A549 (cell line): ENCODE results near the gene HEBP1. TPM values are rescaled to one million over a fixed set of nuclear protein-coding genes. Genes with fewer than 3 reads are reported as not detected.

Experiments used
- ATAC-seq, 2 experiments: fragments of 200-7000 bp in 1 of 2; fragments of >200 bp in 1 of 2; cut with Nextera tagmentation in 1 of 2; cut with Tn5 transposase in 1 of 2; 3 replicates each; pipeline versions ENCODE4 v1.8.0 to v1.9.1; 2018 to 2020; ENCODE audit warnings: mild to moderate bottlenecking in 1 of 2, moderate library complexity in 1 of 2
- CTCF ChIA-PET: fragments of 300-600 bp; sonication (Branson Sonifier 250); formaldehyde crosslinking; extraction: SDS; loops from one replicate; lab custom pipeline; 2021; ENCODE audit warnings: antibody characterized with exemption, inconsistent platforms; lab: Yijun Ruan, JAX
- POLR2A ChIA-PET: fragments of 350-600 bp; formaldehyde crosslinking; extraction: SDS; loops from one replicate; lab custom pipeline; 2021; ENCODE audit warnings: antibody characterized with exemption, inconsistent platforms; lab: Yijun Ruan, JAX
- DNase-seq, 2 experiments: peaks; one replicate each; pipeline versions ENCODE4 v3.0.0 to v3.0.0-alpha.2; 2011 to 2016; ENCODE audit warnings: low read depth in 1 of 2, low spot score in 1 of 2
- FAIRE-seq: peaks from 2 replicates; lab custom pipeline; 2011; peaks lifted over from hg19 to GRCh38; lab: Jason Lieb, UNC
- H3K27ac ChIP-seq, 2 experiments: fragments of >200 bp; sonication (Bioruptor Twin); formaldehyde crosslinking; 3 replicates each; pipeline ENCODE4 v1.5.1; 2016 to 2017
- H3K4me1 ChIP-seq: fragments of >200 bp; sonication (Bioruptor Twin); formaldehyde crosslinking; 3 replicates; pipeline ENCODE4 v1.6.1; 2016
- H3K4me2 ChIP-seq: fragments of >200 bp; sonication (Bioruptor Twin); formaldehyde crosslinking; 3 replicates; pipeline ENCODE4 v1.6.1; 2016
- H3K4me3 ChIP-seq: fragments of >200 bp; sonication (Bioruptor Twin); formaldehyde crosslinking; 3 replicates; pipeline ENCODE4 v1.5.1; 2016
- H3K9me3 ChIP-seq: fragments of >200 bp; sonication (Bioruptor Twin); formaldehyde crosslinking; 3 replicates; pipeline ENCODE4 v1.6.1; 2016
- CBX2 ChIP-seq: fragments of 200-600 bp; sonication (generic); IDR thresholded peaks from 2 replicates; pipeline ENCODE4 v1.6.1; 2016; ENCODE audit warnings: low read depth, mild to moderate bottlenecking, borderline replicate concordance
- GATA3 ChIP-seq: IDR thresholded peaks from 2 replicates; pipeline ENCODE4 v1.6.1; 2012; ENCODE audit warnings: borderline replicate concordance
- HDAC2 ChIP-seq: fragments of 200-600 bp; sonication (generic); IDR thresholded peaks from 2 replicates; pipeline ENCODE4 v1.6.1; 2016
- HMGXB4 ChIP-seq: fragments of 250-450 bp; sonication (Bioruptor Pico); IDR thresholded peaks from 2 replicates; pipeline ENCODE4 v1.5.0; 2021; ENCODE audit warnings: mild to moderate bottlenecking, moderate library complexity, borderline replicate concordance
- HOXB13 ChIP-seq: fragments of 250-450 bp; sonication (Bioruptor Pico); IDR thresholded peaks from 2 replicates; pipeline ENCODE4 v1.5.0; 2020; ENCODE audit warnings: low read depth, mild to moderate bottlenecking, moderate library complexity
- HOXB5 ChIP-seq: fragments of 250-450 bp; sonication (Bioruptor Pico); IDR thresholded peaks from 2 replicates; pipeline ENCODE4 v1.5.0; 2020; ENCODE audit warnings: mild to moderate bottlenecking, moderate library complexity
- JUN ChIP-seq, 2 experiments: fragments of >200 bp; sonication (Bioruptor Twin); formaldehyde crosslinking; IDR thresholded peaks; 2 replicates in 1 of 2; 3 replicates in 1 of 2; pipeline ENCODE4 v1.6.1; 2016 to 2017
- MAFK ChIP-seq: fragments of 450-650 bp; IDR thresholded peaks from 2 replicates; pipeline ENCODE4 v1.6.1; 2014; ENCODE audit not compliant: partially characterized antibody
- MAX ChIP-seq: IDR thresholded peaks from 2 replicates; pipeline ENCODE4 v1.6.1; 2012
- PHF8 ChIP-seq: fragments of 200-600 bp; sonication (generic); IDR thresholded peaks from 2 replicates; pipeline ENCODE4 v1.6.1; 2016; ENCODE audit warnings: low read depth, mild to moderate bottlenecking, antibody characterized with exemption, moderate library complexity, borderline replicate concordance
- POLR2A ChIP-seq: IDR thresholded peaks from 2 replicates; pipeline ENCODE4 v1.6.1; 2012; ENCODE audit warnings: mild to moderate bottlenecking, low read length
- POLR2AphosphoS2 ChIP-seq: conservative IDR thresholded peaks from 2 replicates; pipeline ENCODE4 v1.6.1; 2012; ENCODE audit warnings: low read length, improper control_type of control experiment, inconsistent platforms
- RAD21 ChIP-seq, 2 experiments: fragments of >200 bp in 1 of 2; sonication (Bioruptor Twin) in 1 of 2; formaldehyde crosslinking in 1 of 2; IDR thresholded peaks in 1 of 2; conservative IDR thresholded peaks in 1 of 2; 2 replicates in 1 of 2; 3 replicates in 1 of 2; pipeline ENCODE4 v1.6.1; 2012 to 2018; ENCODE audit warnings: inconsistent platforms in 1 of 2
- SMC3 ChIP-seq: fragments of >200 bp; sonication (Bioruptor Twin); formaldehyde crosslinking; IDR thresholded peaks from 3 replicates; pipeline ENCODE4 v1.6.1; 2018; ENCODE audit warnings: inconsistent platforms
- TFCP2L1 ChIP-seq: fragments of 250-450 bp; sonication (Bioruptor Pico); IDR thresholded peaks from 2 replicates; pipeline ENCODE4 v1.5.0; 2021; ENCODE audit warnings: mild to moderate bottlenecking
- USF2 ChIP-seq: fragments of 450-650 bp; IDR thresholded peaks from 2 replicates; pipeline ENCODE4 v1.6.1; 2014; ENCODE audit warnings: antibody characterized with exemption
- WGBS: methylation state at CpG from one replicate; pipeline ENCODE4 v1.1.6; 2017; ENCODE audit errors: missing lambda C conversion rate; 5-methylcytosine and 5-hydroxymethylcytosine counted together
- polyA plus RNA-seq, 4 experiments: library from polyadenylated mRNA; depleted of rRNA in 3 of 4; stranded (reverse); fragments of >200 nt; fragmentation: RNase III in 1 of 4; extraction: RNeasy Plus Mini Kit Qiagen cat#74134 plus additional on column Dnase treatment in 1 of 4; gene quantifications; 2 replicates in 3 of 4; 3 replicates in 1 of 4; pipeline ENCODE4 v1.2.3, GENCODE V29; 2011 to 2017
- TF ChIP-seq, protein P1 (sequence below): fragments of >200 bp; sonication (Bioruptor Twin); formaldehyde crosslinking; IDR thresholded peaks from 3 replicates; pipeline ENCODE4 v1.5.1; 2016

Gene HEBP1
- polyA plus RNA-seq, 2 of the 4 experiments (the other 2 are of a cell fraction): 24.8 to 48.9 TPM

GRCh38 chr12:13000925-13001774 lies 1.1 kb upstream of the HEBP1 start:
- no peaks in the 10 kb centered on the region for H3K9me3 ChIP-seq
- peak overlapping the region; percentile 88 for H3K4me3 ChIP-seq
- CTCF ChIA-PET: interaction anchor here (0.6 to 2.1 kb wide), 7 partner anchors 14 to 215 kb away, joined by 3 to 9 read pairs (median 3); no protein-coding TSS in a partner anchor
- peak overlapping the region; percentile 80 to 96 for H3K27ac ChIP-seq
- DNase-seq (peak; percentile 68 to 86), ATAC-seq (peak; percentile 60 to 63), FAIRE-seq (no peak)
- peak overlapping the region; percentile 82 for H3K4me2 ChIP-seq
- TF ChIP-seq SMC3 (peak; percentile 72), POLR2A (peak; percentile 12; the same call in 1 of the 2 replicates), HOXB13 (CRISPR knock-in tag) (no peak), JUN (IDR thresholded peaks at IDR 0.05) (peak; percentile 24 to 41; a peak in 2 of 5 replicates), HDAC2 (no peak), PHF8 (peak; percentile 37; the same call in 1 of the 2 replicates), MAFK (no peak), RAD21 (conservative IDR thresholded peaks at IDR 0.05 in 1 of 2, IDR thresholded peaks at IDR 0.05 in 1 of 2) (peak; percentile 20 to 54; a peak in 4 of 5 replicates), HOXB5 (CRISPR knock-in tag) (peak; percentile 28; the same call in 1 of the 2 replicates), MAX (peak; percentile 40; the same call in 1 of the 2 replicates)
- TF ChIP-seq, protein P1, sequence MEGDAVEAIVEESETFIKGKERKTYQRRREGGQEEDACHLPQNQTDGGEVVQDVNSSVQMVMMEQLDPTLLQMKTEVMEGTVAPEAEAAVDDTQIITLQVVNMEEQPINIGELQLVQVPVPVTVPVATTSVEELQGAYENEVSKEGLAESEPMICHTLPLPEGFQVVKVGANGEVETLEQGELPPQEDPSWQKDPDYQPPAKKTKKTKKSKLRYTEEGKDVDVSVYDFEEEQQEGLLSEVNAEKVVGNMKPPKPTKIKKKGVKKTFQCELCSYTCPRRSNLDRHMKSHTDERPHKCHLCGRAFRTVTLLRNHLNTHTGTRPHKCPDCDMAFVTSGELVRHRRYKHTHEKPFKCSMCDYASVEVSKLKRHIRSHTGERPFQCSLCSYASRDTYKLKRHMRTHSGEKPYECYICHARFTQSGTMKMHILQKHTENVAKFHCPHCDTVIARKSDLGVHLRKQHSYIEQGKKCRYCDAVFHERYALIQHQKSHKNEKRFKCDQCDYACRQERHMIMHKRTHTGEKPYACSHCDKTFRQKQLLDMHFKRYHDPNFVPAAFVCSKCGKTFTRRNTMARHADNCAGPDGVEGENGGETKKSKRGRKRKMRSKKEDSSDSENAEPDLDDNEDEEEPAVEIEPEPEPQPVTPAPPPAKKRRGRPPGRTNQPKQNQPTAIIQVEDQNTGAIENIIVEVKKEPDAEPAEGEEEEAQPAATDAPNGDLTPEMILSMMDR: peak; percentile 57
- POLR2A ChIA-PET: interaction anchor here (0.6 to 1.1 kb wide), 2 partner anchors 211 to 234 kb away, joined by 4 to 7 read pairs; no protein-coding TSS in a partner anchor
- peaks cover 15% of the 10 kb centered on the region for H3K4me1 ChIP-seq
- 26% methylated on average over 20 of the region's 82 CpGs for WGBS

- ChIA-PET CTCF (interaction anchor here (0.8 to 2.1 kb wide), 6 partner anchors 14 to 216 kb away, joined by 3 to 9 read pairs (median 3); no protein-coding TSS in a partner anchor), POLR2A (interaction anchor here (1.1 kb wide), 1 partner anchor 211 kb away, joined by 4 read pairs; no protein-coding TSS in a partner anchor)
- Histone ChIP-seq H3K4me1 (peaks cover 15% of the 10 kb centered on the region), H3K4me3 (peak overlapping the region; percentile 88), H3K9me3 (no peaks in the 10 kb centered on the region), H3K27ac (peak overlapping the region; percentile 80 to 96), H3K4me2 (peak overlapping the region; percentile 82)
- 1% methylated on average over 14 of the region's 16 CpGs for WGBS
- DNase-seq (peak; percentile 45 to 58), ATAC-seq (peak; percentile 69 to 78), FAIRE-seq (no peak)
- no peak for TF ChIP-seq HMGXB4
- TF ChIP-seq GATA3: no peak
- peak; percentile 42; the same call in 1 of the 2 replicates for TF ChIP-seq TFCP2L1
- TF ChIP-seq CBX2: no peak
- peak; percentile 20; the same call in 1 of the 2 replicates for TF ChIP-seq USF2
- TF ChIP-seq POLR2AphosphoS2: no peak
Observed at GRCh38 chr12:13000616-13000924, 505 bp upstream of the HEBP1 start.
